ENCODE results near the gene DSTN. TPM values are rescaled to one million over a fixed set of nuclear protein-coding genes. Genes with fewer than 3 reads are reported as not detected.

DSTN gene
- total RNA-seq, 2 experiments from 2014 or later = 25.5 to 58.1 TPM

GRCh38 chr20:17655286-17655651 lies 85.4 kb downstream of the DSTN start:
- Histone ChIP-seq H3K9me3 (ENCODE audit: low read length) (peaks cover 8% of the 10 kb centered on the region; the same call in 1 of the 2 replicates), H3K9me2 (ENCODE audit: insufficient read depth, low read length) (no peaks in the 10 kb centered on the region), H3K36me3 (ENCODE audit: insufficient read depth, low read length) (peaks cover 26% of the 10 kb centered on the region), H3K4me3 (ENCODE audit: low read depth, low read length, poor library complexity, severe bottlenecking) (no peak overlapping the region), H2AFZ (ENCODE audit: low read length) (no peak overlapping the region), H3K4me2 (ENCODE audit: low read length) (no peak overlapping the region), H3K79me2 (ENCODE audit: insufficient read depth, low read depth, low read length) (no peaks in the 10 kb centered on the region), H3K27ac (ENCODE audit: low read depth, low read length, poor library complexity, severe bottlenecking) (no peak overlapping the region), H3K4me1 (ENCODE audit: insufficient read depth, low read length, poor library complexity, severe bottlenecking) (peaks cover 12% of the 10 kb centered on the region), H4K20me1 (ENCODE audit: insufficient read depth, low read length) (no peaks in the 10 kb centered on the region)
- TF ChIP-seq EZH2phosphoT487 (IDR thresholded peaks at IDR 0.05; ENCODE audit: borderline replicate concordance, low read depth, low read length) (no peak), CTCF (conservative IDR thresholded peaks at IDR 0.05; ENCODE audit: low read length) (peak; percentile 49; the same call in 1 of the 2 replicates)
- no TSS peak for BruUV-seq (replicated peaks)
- POLR2A ChIA-PET = no interaction called here
- no peak for DNase-seq (ENCODE audit: low spot score)
- intact Hi-C loops (cut with micrococcal nuclease; ENCODE audit: unreplicated experiment) = no loop called here
- CTCF ChIA-PET (ENCODE audit: unreplicated experiment) = no interaction called here

- no peak for TF ChIP-seq CTCF (conservative IDR thresholded peaks at IDR 0.05; ENCODE audit: low read length)
- no peak for TF ChIP-seq EZH2phosphoT487 (IDR thresholded peaks at IDR 0.05; ENCODE audit: borderline replicate concordance, low read depth, low read length)
- ChIA-PET POLR2A (no interaction called here), CTCF (ENCODE audit: unreplicated experiment) (interaction anchor here (0.6 kb wide), 1 partner anchor 1358 kb away, joined by 3 read pairs; no protein-coding TSS in a partner anchor)
- Histone ChIP-seq H3K79me2 (ENCODE audit: insufficient read depth, low read depth, low read length) (no peaks in the 10 kb centered on the region), H3K4me1 (ENCODE audit: insufficient read depth, low read length, poor library complexity, severe bottlenecking) (peaks cover 6% of the 10 kb centered on the region), H3K9me2 (ENCODE audit: insufficient read depth, low read length) (no peaks in the 10 kb centered on the region), H3K9me3 (ENCODE audit: low read length) (peaks cover 8% of the 10 kb centered on the region; the same call in 1 of the 2 replicates), H2AFZ (ENCODE audit: low read length) (no peak overlapping the region), H3K4me2 (ENCODE audit: low read length) (no peak overlapping the region), H3K27ac (ENCODE audit: low read depth, low read length, poor library complexity, severe bottlenecking) (no peak overlapping the region), H3K36me3 (ENCODE audit: insufficient read depth, low read length) (peaks cover 27% of the 10 kb centered on the region), H4K20me1 (ENCODE audit: insufficient read depth, low read length) (no peaks in the 10 kb centered on the region), H3K4me3 (ENCODE audit: low read depth, low read length, poor library complexity, severe bottlenecking) (no peak overlapping the region)
- BruUV-seq (replicated peaks) = no TSS peak
- DNase-seq (ENCODE audit: low spot score) = no peak
- intact Hi-C loops (cut with micrococcal nuclease; ENCODE audit: unreplicated experiment) = no loop called here
Observed at GRCh38 chr20:17655865-17656479, 86.1 kb downstream of the DSTN start.

- no TSS peak for BruUV-seq (replicated peaks)
- H3K4me1 ChIP-seq (ENCODE audit: insufficient read depth, low read length, poor library complexity, severe bottlenecking) = peaks cover 4% of the 10 kb centered on the region
- ChIA-PET CTCF (ENCODE audit: unreplicated experiment) (no interaction called here), POLR2A (interaction anchor here (0.5 to 1.0 kb wide), 3 partner anchors 9 to 1664 kb away, joined by 3 read pairs; partner anchors contain the start of gene RRBP1)
- H2AFZ ChIP-seq (ENCODE audit: low read length) = no peak overlapping the region
- peaks cover 8% of the 10 kb centered on the region; the same call in 1 of the 2 replicates for H3K9me3 ChIP-seq (ENCODE audit: low read length)
- no peak overlapping the region for H3K4me2 ChIP-seq (ENCODE audit: low read length)
- intact Hi-C loops (cut with micrococcal nuclease; ENCODE audit: unreplicated experiment) = no loop called here
- no peak for DNase-seq (ENCODE audit: low spot score)
- no peaks in the 10 kb centered on the region for H4K20me1 ChIP-seq (ENCODE audit: insufficient read depth, low read length)
- TF ChIP-seq CTCF (conservative IDR thresholded peaks at IDR 0.05; ENCODE audit: low read length) (no peak), EZH2phosphoT487 (IDR thresholded peaks at IDR 0.05; ENCODE audit: borderline replicate concordance, low read depth, low read length) (no peak)
- no peaks in the 10 kb centered on the region for H3K79me2 ChIP-seq (ENCODE audit: insufficient read depth, low read depth, low read length)
- no peaks in the 10 kb centered on the region for H3K9me2 ChIP-seq (ENCODE audit: insufficient read depth, low read length)
- H3K36me3 ChIP-seq (ENCODE audit: insufficient read depth, low read length) = peaks cover 27% of the 10 kb centered on the region
- no peak overlapping the region for H3K4me3 ChIP-seq (ENCODE audit: low read depth, low read length, poor library complexity, severe bottlenecking)
- no peak overlapping the region for H3K27ac ChIP-seq (ENCODE audit: low read depth, low read length, poor library complexity, severe bottlenecking)
Observed at GRCh38 chr20:17657079-17657825, 87.4 kb downstream of the DSTN start.

Measured in OCI-LY7 (cell line).